ENCODE measurements around the gene PLEKHG7.

PLEKHG7 gene

DNA sequence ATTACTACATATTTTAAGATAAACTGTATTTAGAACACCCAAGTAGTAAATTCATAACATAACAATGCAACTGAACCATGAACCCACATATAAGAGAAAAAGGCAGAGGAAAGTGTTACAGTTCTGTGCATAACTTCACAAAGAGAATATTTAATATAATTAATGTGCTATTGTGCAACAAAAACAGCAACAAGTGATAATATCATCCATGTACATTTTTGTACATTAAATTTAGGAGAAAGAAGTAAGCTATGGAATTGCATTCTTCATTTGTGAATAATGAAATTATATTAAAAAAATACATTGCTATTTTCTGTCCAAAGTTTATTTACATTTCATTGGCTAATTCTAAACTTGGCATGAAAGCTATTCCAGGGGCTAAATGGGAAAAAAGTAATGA is 72.6 kb downstream of the PLEKHG7 start:
- H2AFZ ChIP-seq (ENCODE audit: low read length), result no peak overlapping the region
- no peaks in the 10 kb centered on the region for H3K9me2 ChIP-seq (ENCODE audit: low read depth, low read length)
- no peaks in the 10 kb centered on the region for H3K9me3 ChIP-seq (ENCODE audit: low read length)
- TF ChIP-seq CTCF (IDR thresholded peaks at IDR 0.05; ENCODE audit: low read length) (no peak), EZH2 (IDR thresholded peaks at IDR 0.05; ENCODE audit: borderline replicate concordance, low read length) (no peak)
- H3K27ac ChIP-seq (ENCODE audit: low read depth, low read length, poor library complexity, severe bottlenecking), result no peak overlapping the region
- no peak overlapping the region for H3K4me2 ChIP-seq (ENCODE audit: low read length)
- H3K36me3 ChIP-seq (ENCODE audit: insufficient read depth, low read length), result peaks cover 37% of the 10 kb centered on the region; the same call in 1 of the 2 replicates
- H3F3A ChIP-seq (ENCODE audit: insufficient read depth, low read length), result no peaks in the 10 kb centered on the region
- no peaks in the 10 kb centered on the region for H3K27me3 ChIP-seq (ENCODE audit: insufficient read depth, low read length)
- no peak overlapping the region for H3K9ac ChIP-seq (ENCODE audit: low read length)
- no peaks in the 10 kb centered on the region for H4K20me1 ChIP-seq (ENCODE audit: insufficient read depth, low read length)
- no peaks in the 10 kb centered on the region for H3K4me1 ChIP-seq (ENCODE audit: insufficient read depth, low read length, severe bottlenecking)
- H3K79me2 ChIP-seq (ENCODE audit: insufficient read depth, low read length), result no peaks in the 10 kb centered on the region
- H3K4me3 ChIP-seq (ENCODE audit: low read depth, low read length, poor library complexity, severe bottlenecking), result no peak overlapping the region

DNA sequence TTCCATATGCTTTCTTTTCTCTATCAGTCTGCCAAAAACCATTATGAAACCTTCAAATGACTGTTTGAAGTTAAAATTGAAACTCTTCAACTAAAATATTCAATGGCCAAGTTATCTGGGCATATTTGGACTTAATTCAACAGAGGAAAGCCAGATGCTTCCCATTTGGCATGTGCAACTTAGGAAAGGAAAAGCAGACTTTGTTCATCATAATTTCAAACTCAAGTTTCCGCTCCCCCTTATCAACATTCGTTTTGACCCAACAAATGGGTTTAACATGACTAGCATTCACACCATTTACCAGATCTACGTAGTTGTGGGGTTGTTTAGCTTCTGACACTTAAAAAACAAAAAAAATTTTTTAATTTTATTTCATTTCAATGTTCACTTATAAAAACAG is 75.7 kb downstream of the PLEKHG7 start:
- no peak overlapping the region for H3K27ac ChIP-seq (ENCODE audit: low read depth, low read length, poor library complexity, severe bottlenecking)
- no peak overlapping the region for H2AFZ ChIP-seq (ENCODE audit: low read length)
- H4K20me1 ChIP-seq (ENCODE audit: insufficient read depth, low read length), result no peaks in the 10 kb centered on the region
- H3K79me2 ChIP-seq (ENCODE audit: insufficient read depth, low read length), result no peaks in the 10 kb centered on the region
- no peak overlapping the region for H3K4me3 ChIP-seq (ENCODE audit: low read depth, low read length, poor library complexity, severe bottlenecking)
- H3K9ac ChIP-seq (ENCODE audit: low read length), result no peak overlapping the region
- TF ChIP-seq EZH2 (IDR thresholded peaks at IDR 0.05; ENCODE audit: borderline replicate concordance, low read length) (no peak), CTCF (IDR thresholded peaks at IDR 0.05; ENCODE audit: low read length) (no peak)
- H3K9me2 ChIP-seq (ENCODE audit: low read depth, low read length), result no peaks in the 10 kb centered on the region
- H3K4me1 ChIP-seq (ENCODE audit: insufficient read depth, low read length, severe bottlenecking), result no peaks in the 10 kb centered on the region
- H3K27me3 ChIP-seq (ENCODE audit: insufficient read depth, low read length), result no peaks in the 10 kb centered on the region
- H3K9me3 ChIP-seq (ENCODE audit: low read length), result no peaks in the 10 kb centered on the region
- no peaks in the 10 kb centered on the region for H3F3A ChIP-seq (ENCODE audit: insufficient read depth, low read length)
- H3K36me3 ChIP-seq (ENCODE audit: insufficient read depth, low read length), result peaks cover 42% of the 10 kb centered on the region; the same call in 1 of the 2 replicates
- no peak overlapping the region for H3K4me2 ChIP-seq (ENCODE audit: low read length)

- H3K9me3 ChIP-seq (ENCODE audit: low read length), result no peaks in the 10 kb centered on the region
- no peaks in the 10 kb centered on the region for H4K20me1 ChIP-seq (ENCODE audit: insufficient read depth, low read length)
- H3K79me2 ChIP-seq (ENCODE audit: insufficient read depth, low read length), result no peaks in the 10 kb centered on the region
- no peaks in the 10 kb centered on the region for H3K4me1 ChIP-seq (ENCODE audit: insufficient read depth, low read length, severe bottlenecking)
- TF ChIP-seq EZH2 (IDR thresholded peaks at IDR 0.05; ENCODE audit: borderline replicate concordance, low read length) (no peak), CTCF (IDR thresholded peaks at IDR 0.05; ENCODE audit: low read length) (no peak)
- no peak overlapping the region for H2AFZ ChIP-seq (ENCODE audit: low read length)
- H3K27me3 ChIP-seq (ENCODE audit: insufficient read depth, low read length), result no peaks in the 10 kb centered on the region
- peaks cover 42% of the 10 kb centered on the region; the same call in 1 of the 2 replicates for H3K36me3 ChIP-seq (ENCODE audit: insufficient read depth, low read length)
- H3K4me2 ChIP-seq (ENCODE audit: low read length), result no peak overlapping the region
- no peak overlapping the region for H3K27ac ChIP-seq (ENCODE audit: low read depth, low read length, poor library complexity, severe bottlenecking)
- no peak overlapping the region for H3K4me3 ChIP-seq (ENCODE audit: low read depth, low read length, poor library complexity, severe bottlenecking)
- H3K9ac ChIP-seq (ENCODE audit: low read length), result no peak overlapping the region
- no peaks in the 10 kb centered on the region for H3F3A ChIP-seq (ENCODE audit: insufficient read depth, low read length)
- no peaks in the 10 kb centered on the region for H3K9me2 ChIP-seq (ENCODE audit: low read depth, low read length)
Observed at GRCh38 chr12:92779902-92780301, 77.1 kb downstream of the PLEKHG7 start.

Data from OCI-LY1 (cell line).